ENCODE measurements around the gene AFF3.

DNA sequence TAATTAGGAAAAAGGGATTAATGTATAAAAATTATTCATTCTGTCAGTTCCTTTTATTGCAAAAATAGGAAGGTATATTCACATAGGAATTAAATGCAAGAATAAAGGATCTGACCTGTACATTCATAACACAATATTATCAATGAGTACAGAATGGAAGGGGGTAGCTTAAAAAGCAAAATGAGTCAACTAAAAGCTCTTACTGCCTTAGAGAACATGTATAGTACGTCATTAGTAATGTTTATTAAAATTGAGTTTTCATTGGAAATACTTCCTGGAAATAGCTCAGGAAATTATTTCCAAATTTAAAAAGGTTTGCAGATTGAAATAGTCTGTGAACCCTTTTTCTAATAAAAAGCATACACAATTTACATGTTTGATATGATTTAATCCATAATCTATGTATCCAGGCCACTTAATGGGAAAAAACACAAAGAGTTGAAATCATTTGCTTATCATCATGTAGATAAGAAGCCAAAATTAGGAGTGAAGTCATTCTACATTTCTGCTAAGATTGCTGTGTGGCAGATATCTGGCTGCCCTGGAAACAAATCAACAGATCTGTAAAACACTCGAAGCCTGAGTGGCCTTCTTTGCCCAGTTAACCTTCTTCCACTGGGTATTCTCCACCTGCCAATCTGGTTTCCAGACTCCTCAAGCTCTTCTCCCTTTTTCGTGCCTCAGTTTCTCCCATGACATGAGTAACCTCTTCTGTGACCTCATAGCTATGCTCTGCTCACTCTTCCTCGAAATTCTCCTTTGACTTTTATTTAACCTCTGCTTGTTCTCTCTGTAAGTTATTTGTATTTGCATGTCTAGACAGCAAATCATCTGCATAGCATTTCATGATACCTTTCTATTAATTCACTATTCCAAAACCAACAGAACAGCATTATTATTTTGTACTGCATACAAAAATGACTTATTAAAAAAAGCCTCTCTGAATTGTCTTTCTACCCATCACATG lies 471.3 kb downstream of the AFF3 start:
- TF ChIP-seq, protein P1, sequence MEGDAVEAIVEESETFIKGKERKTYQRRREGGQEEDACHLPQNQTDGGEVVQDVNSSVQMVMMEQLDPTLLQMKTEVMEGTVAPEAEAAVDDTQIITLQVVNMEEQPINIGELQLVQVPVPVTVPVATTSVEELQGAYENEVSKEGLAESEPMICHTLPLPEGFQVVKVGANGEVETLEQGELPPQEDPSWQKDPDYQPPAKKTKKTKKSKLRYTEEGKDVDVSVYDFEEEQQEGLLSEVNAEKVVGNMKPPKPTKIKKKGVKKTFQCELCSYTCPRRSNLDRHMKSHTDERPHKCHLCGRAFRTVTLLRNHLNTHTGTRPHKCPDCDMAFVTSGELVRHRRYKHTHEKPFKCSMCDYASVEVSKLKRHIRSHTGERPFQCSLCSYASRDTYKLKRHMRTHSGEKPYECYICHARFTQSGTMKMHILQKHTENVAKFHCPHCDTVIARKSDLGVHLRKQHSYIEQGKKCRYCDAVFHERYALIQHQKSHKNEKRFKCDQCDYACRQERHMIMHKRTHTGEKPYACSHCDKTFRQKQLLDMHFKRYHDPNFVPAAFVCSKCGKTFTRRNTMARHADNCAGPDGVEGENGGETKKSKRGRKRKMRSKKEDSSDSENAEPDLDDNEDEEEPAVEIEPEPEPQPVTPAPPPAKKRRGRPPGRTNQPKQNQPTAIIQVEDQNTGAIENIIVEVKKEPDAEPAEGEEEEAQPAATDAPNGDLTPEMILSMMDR (IDR thresholded peaks at IDR 0.05; ENCODE audit: extremely low read depth in 1 of 2, insufficient read depth in 1 of 2, low read depth in 1 of 2, low read length in 2 of 2) = no peak
- TF ChIP-seq POLR2AphosphoS5 (IDR thresholded peaks at IDR 0.05; ENCODE audit: insufficient read depth, low read depth, low read length) (no peak), GATA2 (IDR thresholded peaks at IDR 0.05; ENCODE audit: insufficient read depth, insufficient read length, low read depth, low read length) (no peak)
